IPS DF 19.7 (cell line): Measurements from ENCODE around the gene SPRR2E.
"Not testable (repeated sequence)": the region's sequence is repeated elsewhere in the genome, so short reads cannot be mapped to it uniquely, and the experiment has no call there.

Source experiments
- DNase-seq: peaks from one replicate; pipeline ENCODE4 v3.0.0-alpha.2; 2013; ENCODE audit warnings: low read depth, low spot score

SPRR2E gene

DNA sequence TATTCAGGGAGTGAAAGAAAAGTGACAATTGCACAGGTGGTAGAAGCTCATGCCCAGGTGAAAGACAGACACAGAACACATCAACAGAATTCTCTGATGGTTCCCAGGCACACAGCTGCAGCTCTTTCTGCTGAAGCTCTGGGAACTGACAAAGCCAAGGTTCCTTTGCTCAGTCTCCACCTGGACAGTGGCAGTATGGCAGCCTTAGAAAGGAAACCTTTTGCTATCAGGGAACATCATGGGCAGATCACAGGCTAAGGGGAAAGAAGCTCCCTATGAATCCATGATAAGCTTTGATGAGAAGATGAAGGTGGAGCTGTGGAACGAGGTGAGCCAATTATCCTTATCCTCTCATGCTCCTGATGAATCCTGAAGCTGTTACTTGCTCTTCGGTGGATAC is 24.1 kb downstream of the SPRR2E start:
- DNase-seq, result no peak

GRCh38 chr1:153058826-153059784 is 35.2 kb downstream of the SPRR2E start:
- DNase-seq, result no peak

GRCh38 chr1:153058154-153058553 is 36.2 kb downstream of the SPRR2E start:
- DNase-seq, result no peak

DNA sequence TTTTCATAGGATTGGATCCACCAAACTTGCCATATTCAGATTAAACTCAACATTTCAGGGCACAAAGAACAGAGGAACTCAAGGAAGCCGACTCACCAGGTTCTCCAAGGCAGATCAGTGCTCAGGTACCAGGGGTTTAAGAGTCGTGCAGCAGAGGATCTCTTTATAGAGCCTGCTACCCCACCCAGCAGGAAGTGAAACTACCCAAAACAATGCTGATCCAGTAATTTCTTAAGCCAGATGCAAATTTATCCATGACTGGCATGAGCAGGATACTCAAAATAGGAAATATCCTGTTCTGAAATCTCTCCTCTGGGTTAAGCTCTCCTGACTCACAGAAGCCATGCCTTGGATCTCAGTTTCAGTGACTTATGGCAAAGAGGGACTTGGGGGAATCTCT is 37.0 kb downstream of the SPRR2E start, which contains the start of gene SPRR2A:
TSS of gene SPRR2A (minus strand) at position 138 of the 400 bp plus-strand sequence. CDS start 777 bp downstream, outside the sequence.
- no peak for DNase-seq

DNA sequence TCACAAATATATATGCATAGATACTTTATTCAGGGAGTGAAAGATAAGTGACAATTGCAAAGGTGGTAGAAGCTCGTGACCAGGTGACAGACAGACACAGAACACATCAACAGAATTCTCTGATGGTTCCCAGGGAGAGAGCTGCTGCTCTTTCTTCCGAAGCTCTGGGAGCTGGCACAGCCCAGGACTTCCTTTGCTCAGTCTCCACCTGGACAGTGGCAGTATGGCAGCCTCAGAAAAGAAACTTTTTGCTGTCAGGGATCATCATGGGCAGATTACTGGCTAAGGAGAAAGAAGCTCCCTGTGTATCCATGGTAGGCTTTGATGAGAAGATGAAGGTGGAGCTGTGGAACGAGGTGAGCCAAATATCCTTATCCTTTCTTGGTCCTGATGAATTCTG is 38.2 kb downstream of the SPRR2E start:
- not testable (repeated sequence) for DNase-seq

DNA sequence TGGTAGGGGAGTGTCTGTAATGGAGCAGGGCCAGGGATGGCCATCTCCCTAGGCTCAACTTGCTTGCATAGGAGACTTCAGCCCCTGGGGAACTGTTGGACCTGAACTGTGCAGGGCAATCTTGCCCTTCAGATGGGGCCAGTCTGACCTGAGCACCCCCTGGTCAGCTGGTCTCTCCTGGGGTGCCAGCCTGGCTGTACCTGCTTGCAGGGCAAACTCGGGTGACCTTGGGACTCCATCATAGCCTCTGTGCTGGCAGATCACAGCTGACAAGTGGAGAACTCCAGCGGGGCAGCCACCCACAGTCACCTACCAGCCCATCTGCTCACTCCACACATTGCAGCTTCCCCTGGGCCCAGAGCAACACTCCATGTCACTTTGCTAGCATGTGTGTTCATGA is 45.1 kb downstream of the SPRR2E start:
- no peak for DNase-seq
